Ecto neural progenitor cell (in vitro differentiated cells): ENCODE measurements around the gene ACOX3.

Experiments
- DNase-seq: peaks from one replicate; pipeline ENCODE4 v3.0.0-alpha.2; 2018; ENCODE audit warnings: low spot score

ACOX3 gene

DNA sequence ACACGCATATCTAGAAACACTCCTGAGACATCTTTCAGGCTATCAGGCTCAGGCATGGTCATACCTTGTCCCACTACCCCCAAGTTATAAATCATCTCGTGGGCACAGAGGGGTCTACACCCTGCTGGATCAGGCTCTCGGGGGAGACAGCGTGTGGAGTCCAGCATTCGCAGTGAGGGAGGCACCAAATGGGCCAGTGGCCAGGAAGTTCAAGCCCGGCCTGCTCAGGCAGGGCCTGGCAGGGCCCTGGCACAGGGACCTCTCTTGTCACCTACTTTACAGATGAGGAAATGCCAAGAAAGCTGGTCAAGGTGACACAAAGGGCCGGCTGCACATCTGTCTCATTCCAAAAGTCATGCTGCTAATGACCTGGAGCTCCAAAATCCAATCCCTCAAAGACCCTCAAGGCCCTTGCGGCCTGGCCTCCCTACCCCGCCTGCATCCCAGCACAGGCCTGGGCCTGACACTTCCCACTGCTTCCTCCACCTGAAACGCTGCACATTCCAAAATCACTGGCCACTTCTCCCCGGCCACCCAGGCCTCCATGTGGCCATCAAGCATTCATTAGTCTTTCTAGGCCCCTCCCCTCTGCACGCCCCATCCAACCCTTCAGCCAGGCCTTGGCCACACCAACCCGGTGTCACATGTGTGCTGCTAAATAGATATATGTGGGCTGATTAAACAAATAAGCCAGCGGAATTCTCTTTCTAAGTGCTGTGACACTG is 35.6 kb downstream of the ACOX3 start:
- no peak for DNase-seq

DNA sequence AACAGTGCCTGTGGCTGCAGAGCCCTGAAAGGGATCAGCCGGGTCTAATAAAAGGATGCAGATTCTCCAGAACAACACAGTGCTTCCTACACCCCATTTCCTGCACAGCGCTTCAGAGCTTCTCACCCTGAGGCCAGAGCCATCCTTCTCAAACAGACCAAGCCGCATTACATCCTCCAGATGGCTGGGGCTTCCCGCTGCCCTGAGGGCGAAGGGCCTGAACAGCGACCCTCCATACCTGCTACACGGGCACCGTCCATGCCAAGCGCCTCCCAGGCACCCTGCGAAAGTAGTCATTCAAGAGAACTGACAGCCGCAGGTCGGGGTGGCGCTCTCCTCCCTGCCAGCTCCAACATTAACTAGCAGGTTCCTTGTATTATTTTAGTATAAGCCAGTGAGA is 36.5 kb downstream of the ACOX3 start:
- DNase-seq: no peak

DNA sequence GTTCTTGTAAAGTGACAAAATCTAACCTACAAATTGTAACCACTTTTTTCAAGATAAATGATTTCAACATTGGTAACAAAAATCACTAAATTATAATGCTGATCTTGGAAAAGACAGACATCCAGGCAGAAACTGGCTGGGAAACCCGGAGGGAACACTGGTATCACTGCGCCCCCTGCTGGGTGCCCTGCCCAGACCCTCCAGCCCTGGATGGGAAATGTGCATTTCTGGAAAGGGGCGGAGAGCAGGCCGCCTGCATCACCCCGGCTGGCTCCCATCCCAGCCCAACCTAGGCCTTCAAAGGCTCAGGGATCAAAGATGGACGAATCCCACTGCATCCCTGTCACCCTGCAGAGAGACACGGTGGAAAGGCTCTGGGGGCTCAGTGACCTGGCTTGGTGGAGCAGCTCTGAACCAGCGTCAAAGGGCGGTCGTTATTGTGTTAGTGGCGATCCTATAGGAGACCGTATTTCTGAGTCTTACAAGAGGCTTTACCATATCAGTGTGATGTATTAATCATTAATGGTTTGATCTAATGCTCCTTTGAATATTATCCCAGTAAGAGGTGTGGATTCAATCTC is 37.3 kb downstream of the ACOX3 start:
- DNase-seq: peak; percentile 87

DNA sequence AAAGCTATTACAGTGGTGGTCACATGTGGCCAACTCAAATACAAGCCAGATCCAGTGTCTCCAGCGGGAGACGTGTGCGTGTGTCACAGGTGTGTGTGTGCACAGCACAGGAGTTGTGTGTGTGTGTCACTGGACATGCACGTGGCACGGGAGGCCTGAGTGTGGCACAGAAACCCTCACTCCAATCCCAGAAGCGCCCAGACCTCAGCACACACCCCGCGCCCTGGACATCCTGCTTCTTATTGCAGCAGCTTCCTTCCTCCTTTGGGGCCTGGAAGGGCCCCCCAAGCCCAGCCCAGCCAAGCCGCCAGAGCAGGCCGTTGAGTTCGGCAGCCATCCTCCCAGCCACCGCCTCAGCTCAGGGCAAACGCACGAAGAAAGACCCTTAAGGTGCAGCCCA is 37.9 kb downstream of the ACOX3 start:
- DNase-seq: no peak

DNA sequence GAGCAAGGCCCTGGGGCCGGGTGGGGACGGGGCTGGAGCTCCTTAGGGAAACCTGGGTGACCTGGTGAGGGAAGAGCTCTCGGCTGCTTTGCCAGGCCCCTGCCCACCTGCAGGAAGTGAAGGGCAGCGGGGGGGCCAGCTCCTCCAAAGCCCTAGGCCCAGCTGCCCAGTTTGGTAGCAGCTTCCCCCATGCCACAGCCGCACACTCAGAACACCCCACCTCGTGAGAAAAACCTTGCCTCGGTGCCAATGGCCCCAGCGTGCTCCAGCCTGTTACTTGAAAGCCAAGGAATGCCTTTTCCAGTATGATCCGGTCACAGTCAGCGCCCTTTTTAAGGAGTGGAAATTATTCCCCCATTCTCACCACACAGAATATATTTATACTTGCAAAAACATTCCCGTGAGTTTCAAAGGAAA is 38.3 kb downstream of the ACOX3 start:
- no peak for DNase-seq

DNA sequence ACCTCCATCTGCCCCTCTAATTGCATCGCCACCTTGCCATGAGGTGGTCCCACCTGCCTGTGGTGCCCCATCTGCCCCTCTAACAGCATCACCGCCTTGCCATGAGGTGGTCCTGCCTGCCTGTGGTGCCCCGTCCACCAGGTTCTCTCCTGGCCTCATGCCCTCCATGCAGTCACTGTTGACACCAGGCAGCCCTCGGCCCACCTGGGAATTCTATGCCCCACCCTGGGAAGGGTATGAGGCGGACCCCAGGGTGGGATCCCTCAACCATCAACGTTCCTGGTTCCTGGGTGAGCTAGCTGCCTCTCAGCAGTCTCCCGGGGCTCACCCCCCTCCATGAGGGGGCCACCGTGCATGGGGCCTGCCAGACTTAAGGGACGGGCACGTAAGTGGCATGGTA is 38.9 kb downstream of the ACOX3 start:
- no peak for DNase-seq

DNA sequence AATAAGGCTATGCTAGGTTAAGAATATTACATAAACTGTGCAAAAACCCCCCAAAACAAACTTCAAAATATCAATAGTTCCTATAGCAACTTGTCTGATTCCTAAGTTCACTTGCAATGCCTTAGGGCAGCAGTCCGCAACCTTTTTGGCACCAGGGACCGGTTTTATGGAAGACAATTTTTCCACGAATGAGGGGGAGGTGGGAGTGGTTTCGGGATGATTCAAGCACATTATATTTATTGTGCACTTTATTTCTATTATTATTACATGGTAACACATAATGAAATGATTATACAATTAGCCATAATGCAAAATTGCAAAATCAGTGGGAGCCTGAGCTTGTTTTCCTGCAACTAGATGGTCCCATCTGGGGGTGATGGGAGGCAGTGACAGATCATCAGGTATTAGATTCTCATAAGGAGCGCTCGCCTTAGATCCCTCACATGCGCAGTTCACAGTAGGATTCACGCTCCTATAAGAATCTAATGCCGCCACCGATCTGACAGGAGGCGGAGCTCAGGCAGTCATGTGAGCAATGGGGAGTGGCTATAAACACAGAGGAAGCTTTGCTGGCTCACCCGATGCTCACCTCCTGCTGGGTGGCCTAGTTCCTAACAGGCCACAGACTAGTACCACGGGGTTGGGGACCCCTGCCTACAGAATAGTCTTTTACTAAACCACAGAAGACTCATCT is 39.7 kb downstream of the ACOX3 start:
- DNase-seq: no peak

DNA sequence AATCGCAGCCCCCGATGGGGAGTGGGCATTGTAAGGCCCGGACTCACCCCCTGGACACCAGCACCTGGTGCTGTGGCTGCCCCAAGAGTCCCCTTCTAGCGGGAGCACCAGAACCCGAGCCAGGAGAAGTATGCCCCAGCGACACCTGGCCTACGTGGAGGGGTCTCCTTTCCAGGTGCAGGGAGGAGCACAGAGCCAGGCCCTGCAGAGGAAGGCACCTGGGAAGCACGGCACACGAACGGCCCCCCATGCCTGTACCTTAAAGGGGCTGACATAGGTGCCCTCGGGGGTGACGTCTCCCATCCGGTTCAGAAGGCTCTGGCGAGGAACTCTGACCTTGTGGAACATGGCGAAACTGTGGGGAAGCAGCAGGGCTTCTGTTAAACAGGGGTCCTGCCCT is 41.2 kb downstream of the ACOX3 start:
- no peak for DNase-seq

DNA sequence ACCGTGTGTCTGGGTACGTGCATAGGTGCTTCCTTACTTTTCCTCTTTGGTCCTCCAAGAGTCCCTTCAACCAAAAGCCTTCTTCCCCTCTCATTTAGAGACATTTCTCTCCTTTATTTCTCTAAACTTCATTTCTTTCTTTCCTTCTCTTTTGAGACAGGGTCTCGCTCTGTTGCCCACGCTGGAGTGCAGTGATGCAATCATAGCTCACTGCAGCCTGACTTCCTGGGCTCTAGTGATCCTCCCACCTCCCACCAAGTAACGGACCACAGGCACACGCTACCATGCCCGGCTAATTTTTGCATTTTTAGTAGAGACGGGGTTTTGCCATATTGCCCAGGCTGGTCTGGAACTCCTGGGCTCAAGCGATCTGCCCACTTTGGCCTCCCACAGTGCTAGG is 42.2 kb downstream of the ACOX3 start:
- no peak for DNase-seq

DNA sequence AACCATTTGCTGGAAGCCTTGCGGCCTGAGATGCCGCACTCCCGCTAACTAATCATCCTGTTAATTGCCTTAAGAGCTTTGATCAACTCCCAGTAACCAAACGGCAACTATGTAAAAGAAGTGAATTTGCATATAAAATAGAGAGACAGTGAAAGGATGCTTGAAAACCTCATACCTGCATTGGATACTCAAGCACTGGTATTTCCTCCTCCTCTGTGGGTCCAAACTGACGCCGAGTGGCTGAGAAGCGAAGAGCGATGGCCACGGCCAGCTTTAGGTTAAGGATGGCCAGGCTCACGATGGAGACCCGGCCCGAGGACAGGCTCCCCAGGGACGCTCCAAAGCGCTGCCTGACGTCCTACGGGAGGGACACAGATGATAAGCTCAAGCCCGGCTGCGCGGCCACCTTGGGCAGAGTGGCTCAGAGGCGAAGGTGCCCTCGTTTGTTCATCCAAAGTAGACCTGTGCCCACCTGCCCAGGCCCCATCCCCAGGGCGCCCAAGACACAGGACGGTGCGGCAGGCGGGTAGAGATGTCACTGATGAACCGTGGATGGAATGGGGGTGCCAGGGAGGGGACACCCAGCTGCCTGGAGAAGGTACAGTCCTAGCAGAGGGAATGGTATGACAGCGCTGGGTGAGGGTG is 43.6 kb downstream of the ACOX3 start:
- DNase-seq: no peak

DNA sequence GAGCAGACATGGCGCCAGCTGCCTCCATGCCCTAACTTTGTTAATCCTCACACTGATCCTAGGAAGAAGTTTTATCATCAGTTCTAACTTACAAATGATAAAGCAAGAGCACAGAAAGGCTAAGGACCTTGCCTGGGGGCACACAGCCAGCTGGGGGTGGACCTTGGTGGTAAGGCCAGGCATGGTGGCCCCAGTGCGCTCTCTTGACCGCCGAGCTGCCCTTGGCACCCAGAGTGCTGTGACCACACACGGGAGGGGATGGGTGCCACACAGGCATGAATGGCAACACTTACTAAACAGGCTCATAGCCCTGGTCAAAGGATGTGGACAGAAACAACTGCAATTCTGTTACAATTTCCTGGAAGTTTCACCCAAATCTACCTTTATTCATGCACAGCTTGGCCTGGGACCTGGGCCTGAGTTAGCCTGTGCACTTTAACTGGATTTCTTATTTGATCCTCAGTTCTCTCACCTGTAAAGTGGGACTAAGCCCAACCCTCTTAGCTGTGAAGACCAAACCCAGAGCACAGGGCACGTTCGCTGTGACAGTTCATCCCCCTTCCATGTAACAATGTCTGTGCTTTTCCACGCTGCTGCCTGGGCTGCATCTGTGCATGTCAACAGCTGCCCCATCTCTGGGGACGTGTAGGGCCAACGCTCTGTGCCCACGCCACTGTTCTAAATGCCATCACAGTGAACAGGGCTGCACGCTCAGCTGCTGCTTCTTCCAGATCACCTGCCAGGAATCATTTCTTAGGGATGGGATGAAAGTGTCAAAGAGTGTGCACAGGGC is 44.8 kb downstream of the ACOX3 start:
- no peak for DNase-seq

DNA sequence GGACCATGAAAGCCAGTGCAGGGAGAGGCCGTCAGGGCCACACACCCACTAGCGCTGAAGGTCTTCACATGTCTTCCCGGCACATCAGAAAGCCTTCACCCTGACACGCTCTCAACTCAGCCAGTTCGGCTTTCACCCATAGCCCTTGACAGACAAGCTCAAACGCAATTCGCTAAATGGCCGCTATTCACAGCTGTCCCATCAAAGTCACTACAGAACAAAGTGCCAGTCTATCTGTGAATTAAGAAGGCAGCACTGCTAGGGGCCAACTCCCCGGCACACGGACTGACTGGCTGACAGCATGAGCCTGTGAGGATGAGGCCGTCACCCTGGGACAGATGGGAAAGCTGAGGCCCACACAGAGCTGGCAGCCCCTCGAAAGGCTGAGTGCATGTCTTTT is 45.7 kb downstream of the ACOX3 start:
- DNase-seq: no peak

DNA sequence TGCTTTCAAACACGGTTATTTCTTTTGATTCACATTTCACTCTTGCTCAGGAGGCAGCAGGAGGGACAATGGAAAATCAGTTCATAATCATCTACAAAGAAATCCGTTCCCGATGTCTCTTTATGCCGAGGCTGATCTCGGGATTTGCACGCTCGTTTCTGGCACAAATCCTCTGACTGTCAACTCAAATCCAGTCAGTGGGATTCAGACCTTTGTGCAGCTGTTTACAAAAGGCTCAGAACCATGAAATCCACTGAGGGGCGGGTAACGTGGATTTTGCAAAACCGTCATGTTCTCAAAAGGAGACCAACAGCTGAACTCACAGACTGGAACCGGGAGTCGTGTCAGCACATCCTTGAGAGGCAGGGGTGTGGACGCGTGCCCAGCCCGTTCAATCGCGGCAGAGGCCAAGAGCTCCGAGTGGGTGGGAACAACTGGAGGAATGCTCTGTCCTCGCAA is 46.4 kb downstream of the ACOX3 start:
- DNase-seq: peak; percentile 63

DNA sequence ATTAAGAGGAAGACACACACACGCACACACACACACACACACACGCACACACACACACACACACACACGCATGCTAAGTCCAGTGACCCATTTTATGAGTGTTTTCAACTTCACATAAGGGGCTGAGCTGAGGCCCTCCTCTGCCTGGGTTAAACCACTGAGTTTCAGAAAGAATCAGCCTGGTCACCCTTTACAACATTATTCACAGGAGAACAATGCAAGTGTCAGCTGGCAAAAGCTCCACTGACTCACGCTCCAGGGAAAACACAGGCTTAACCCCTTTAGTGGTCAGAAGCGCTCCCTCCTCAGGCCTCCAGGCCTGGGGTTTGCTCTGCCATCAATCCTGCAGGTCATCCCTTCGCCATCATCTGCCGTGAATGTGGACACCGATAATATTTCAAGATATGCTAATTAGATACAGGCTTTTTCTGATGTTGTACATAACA is 46.9 kb downstream of the ACOX3 start:
- DNase-seq: peak; percentile 66

DNA sequence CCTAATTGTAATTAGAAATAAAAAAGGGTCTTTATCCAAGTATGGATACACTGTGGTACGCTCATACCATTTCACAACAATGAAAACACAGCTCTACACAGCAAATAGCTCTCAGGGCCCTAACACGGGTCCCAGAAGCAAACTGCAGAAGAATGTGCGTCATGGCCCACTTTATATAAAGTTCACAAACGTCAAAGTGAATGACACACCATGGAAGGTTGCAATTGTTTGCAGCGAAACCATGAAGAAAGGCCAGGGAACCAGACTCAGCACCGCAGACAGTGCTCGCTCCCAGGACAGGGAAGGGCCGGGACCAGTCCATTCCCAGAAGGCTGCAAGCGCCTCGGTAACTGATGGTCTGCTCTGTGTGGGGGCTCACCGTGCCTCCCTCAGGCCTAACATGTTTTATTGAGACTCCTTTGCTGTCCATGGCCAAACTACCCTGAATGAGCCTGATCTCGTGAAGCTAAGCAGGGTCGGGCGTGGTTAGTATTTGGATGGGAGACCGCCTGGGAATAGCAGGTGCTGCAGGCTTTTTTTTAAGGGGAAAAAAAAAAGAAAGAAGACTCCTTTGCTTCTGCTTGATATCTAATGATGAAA is 47.8 kb downstream of the ACOX3 start:
- DNase-seq: no peak

DNA sequence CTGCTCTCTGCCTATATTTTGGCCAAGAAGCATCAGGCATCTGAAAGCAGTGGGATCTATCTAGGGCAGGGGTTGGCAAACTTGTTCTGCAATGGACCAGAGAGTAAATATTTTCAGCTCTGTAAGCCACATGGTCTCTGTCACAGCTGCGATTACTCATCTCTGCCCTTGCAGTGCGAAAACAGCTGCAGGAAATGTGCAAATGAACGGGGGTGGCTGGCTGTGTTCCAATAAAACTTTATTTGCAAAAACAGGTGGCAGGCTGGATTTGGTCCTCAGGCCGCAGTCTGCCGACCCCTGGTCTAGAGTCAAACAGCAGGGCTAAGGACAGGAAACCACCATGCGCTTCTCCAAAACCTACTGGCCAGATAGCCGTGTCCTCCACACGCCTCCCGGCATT is 48.6 kb downstream of the ACOX3 start:
- no peak for DNase-seq

DNA sequence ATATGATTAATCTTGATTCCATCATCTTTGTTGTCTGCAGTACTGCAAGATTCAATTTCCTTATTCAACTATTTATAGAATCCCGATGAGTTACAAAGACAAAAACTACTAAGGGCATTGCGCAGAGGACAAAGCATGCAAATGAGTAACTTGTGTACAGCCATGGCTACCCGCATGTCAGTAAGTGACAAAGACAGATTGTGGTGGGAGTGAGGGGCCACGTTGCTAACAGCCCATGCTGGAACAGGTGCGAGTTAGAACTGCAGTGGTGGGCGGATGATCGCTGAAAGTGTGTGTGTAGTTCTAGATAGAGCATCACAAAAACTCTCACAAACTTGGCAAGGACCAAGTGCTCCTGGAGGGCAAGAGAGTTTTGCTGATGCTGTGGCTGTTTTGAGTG is 49.5 kb downstream of the ACOX3 start:
- no peak for DNase-seq

DNA sequence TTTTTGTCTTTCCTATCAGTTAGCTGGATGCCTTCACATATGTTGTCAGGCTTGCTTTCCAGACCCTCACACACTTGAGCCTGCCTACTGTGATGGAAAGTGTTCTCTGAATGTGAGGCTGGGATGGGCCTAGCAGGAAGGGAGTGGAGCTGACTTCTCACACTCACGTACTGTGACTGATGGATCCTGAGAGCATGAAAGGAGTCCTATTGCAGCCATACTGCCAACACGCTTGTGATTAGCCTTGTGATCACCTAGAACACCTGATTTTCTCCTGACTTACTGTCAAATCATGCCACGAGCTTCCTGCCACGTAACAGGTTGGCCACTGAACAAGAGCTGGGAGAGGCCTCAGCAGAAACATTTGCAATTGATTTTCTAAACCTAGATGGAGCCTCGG is 49.9 kb downstream of the ACOX3 start:
- DNase-seq: no peak

DNA sequence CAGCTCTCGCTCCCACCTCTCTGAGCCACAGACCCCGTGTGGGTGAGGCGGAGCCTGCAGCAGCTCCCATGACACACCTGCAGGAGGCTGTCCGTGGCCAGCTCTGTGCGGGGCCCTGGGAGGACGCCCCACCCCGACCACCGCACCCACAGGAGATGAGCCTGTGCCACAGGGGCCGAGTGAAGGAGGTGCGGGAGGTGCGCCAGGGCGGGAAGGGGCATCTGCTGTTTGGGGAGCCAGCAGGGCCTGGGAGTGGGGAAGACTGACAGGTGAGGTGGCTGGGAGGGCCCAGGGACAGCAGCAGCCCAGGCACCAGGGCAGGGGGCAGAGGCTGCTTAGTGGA is 52.0 kb downstream of the ACOX3 start:
- DNase-seq: no peak

DNA sequence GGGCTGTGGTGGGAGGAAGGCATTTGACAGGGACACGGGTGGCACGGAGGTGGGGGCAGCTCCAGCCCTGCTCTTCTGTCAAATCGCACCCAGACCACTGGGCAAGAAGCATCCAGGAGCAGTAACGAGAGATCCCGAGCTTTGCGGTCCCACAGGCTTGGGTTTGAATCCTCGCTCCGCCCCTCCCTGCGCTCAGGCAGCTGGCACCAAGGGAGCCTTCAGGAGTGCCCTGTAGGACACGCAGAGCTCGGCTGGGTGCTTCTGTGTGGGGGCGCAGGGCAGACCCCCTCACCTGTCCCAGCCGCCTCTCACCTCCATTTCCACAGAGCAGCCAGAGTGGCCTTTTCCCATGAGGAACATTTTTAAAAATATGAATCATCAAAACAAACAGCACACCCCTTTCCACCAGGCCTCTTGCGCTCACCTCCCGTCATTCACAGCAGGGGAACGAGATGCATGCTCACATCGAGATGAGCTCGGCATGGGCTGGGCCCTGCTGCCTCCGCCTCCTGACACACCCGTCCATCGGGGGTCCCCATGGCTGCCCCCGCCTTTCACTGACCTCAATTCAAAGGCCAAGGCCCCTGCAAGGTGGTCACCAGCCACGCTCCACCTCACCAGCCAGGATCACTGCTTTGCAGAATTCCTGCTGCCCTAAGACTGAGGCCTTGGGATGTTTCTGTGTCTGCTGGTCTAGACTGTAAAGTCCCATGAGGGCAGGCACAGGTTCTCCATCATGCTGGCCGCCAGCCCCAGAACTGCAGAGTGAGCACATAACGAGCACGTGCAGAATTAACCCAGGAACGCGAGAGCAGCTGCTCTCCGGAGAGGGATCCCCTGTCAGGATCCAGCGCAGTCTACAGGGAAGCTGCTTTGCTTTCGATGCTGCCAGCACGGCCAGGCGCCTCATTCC is 52.7 kb downstream of the ACOX3 start:
- DNase-seq: no peak

DNA sequence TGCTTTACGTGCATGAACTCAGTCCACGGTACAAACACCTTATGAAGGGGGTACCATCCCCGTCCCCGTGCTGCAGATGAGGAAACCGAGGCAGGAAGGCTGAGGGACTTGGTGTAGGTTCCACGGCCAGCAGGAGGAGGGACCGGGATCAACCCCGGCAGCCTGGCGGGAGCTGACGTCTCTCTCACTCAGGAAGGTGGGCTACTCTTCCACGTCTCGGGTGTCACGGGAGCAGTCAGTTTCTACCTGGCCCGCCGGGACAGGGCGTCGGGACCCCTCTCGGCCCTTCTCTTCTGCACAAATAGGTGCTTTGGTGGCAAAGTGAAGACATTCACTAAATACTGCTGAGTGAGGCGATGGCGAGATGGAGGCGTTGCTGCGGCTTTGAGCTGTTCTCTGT is 53.3 kb downstream of the ACOX3 start:
- DNase-seq: no peak
